Neural cell (in vitro differentiated cells): ENCODE results near the gene CHD1.

ENCODE experiments used
- EP300 ChIP-seq: fragments of 450-650 bp; conservative IDR thresholded peaks from 2 replicates; pipeline ENCODE4 v1.6.1; 2014; ENCODE audit warnings: antibody characterized with exemption, mild to moderate bottlenecking, moderate library complexity; ENCODE audit not compliant: poor library complexity, severe bottlenecking
- POLR2AphosphoS5 ChIP-seq: IDR thresholded peaks from 2 replicates; pipeline ENCODE4 v1.6.1; 2012
- TF ChIP-seq, protein P1 (sequence below): fragments of 450-650 bp; IDR thresholded peaks from 2 replicates; pipeline ENCODE4 v1.5.1; 2014; ENCODE audit warnings: antibody characterized with exemption, mild to moderate bottlenecking, moderate library complexity; ENCODE audit not compliant: poor library complexity, severe bottlenecking

DNA sequence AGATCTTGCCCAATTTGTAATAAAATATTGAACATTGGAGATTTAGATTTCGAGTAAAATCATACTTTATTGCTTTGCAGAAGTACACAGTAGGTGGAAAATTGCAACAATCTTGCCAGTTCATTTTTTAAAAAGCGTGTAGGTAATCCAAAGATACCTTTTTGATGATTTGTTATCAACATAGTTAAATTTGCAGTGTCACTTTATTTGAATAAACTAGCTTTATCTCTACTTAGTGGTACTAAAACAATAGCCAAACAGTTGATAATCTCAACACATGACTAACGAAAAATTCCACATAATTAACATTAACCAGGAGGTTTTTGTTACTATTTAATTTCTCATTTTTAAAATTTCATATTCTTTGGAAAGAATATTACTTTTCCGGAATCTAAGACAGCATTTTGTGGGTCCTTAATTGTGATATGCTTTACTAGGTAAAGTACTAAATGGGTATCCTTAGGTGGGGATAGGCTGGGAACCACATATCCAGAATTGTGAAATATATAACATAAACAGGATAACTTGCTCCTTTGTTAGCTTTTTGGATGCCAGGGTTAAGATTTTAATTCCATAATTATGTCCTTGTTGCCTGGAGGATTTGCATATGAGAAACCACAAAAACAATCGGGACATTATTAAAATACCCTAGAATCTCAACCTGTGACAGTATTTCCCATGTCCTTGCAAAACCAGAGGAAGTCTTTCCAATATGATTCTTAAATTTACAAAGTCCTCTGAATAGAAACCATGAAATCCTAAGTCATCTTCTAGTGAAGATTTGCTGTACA is 2.4 kb upstream of the CHD1 start:
- TF ChIP-seq, protein P1, sequence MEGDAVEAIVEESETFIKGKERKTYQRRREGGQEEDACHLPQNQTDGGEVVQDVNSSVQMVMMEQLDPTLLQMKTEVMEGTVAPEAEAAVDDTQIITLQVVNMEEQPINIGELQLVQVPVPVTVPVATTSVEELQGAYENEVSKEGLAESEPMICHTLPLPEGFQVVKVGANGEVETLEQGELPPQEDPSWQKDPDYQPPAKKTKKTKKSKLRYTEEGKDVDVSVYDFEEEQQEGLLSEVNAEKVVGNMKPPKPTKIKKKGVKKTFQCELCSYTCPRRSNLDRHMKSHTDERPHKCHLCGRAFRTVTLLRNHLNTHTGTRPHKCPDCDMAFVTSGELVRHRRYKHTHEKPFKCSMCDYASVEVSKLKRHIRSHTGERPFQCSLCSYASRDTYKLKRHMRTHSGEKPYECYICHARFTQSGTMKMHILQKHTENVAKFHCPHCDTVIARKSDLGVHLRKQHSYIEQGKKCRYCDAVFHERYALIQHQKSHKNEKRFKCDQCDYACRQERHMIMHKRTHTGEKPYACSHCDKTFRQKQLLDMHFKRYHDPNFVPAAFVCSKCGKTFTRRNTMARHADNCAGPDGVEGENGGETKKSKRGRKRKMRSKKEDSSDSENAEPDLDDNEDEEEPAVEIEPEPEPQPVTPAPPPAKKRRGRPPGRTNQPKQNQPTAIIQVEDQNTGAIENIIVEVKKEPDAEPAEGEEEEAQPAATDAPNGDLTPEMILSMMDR, result no peak
- no peak for TF ChIP-seq EP300
- no peak for TF ChIP-seq POLR2AphosphoS5
